ENCODE measurements around the gene MCEMP1. TPM values are rescaled to one million over a fixed set of nuclear protein-coding genes. Genes with fewer than 3 reads are reported as not detected.
"Not testable (repeated sequence)": the region's sequence is repeated elsewhere in the genome, so short reads cannot be mapped to it uniquely, and the experiment has no call there.

MCEMP1 gene
- total RNA-seq, 1 experiment from 2014 or later = 0.44 TPM

DNA sequence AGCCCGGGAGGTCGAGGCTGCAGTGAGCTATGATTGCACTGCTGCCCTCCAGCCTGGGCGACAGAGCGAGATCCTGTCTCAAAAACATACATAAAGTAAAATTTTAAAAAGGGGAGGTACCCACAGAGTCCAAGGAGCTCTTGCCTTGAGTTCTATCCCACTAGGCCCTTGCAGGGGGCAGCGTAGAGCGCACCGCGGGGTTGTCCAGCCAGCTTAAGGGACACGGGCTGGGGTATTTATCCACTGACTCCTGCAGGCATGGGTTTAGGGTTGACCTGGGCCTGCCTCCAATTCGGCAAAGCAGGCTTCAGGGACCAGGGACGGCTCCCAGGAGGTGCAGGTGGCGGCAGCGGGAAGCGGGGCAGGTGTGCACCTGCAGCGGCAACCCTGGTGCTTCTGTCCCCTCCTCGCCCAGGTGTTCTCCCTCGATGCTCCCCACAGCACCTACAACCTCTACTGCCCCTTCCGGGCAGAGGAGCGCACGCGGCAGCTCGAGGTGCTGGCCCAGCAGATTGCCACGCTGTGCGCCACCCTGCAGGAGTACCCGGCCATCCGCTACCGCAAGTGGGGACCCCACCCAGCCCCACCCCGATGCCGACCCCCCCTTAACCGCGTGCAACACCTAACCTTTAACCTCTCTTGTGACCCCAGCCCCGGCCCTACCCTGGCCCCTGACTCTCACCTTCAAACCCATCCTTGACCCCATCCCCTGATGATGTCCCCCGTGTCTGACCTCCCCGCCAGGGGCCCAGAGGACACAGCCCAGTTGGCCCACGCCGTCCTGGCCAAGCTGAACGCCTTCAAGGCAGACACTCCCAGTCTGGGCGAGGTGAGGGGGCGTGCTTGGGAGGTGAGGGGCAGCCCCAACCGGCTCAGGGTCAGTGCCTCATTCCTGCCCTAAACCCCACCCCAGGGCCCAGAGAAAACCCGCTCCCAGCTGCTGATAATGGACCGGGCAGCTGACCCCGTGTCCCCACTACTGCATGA is 35.3 kb upstream of the MCEMP1 start:
- DNase-seq (ENCODE audit: unreplicated experiment) = no peak
- peaks cover 5% of the 10 kb centered on the region for H3K4me1 Mint-ChIP-seq (ENCODE audit: insufficient read depth, unreplicated experiment)
- BruUV-seq (replicated peaks) = no TSS peak
- no peak overlapping the region for H3K4me3 Mint-ChIP-seq (ENCODE audit: unreplicated experiment)
- H3K36me3 Mint-ChIP-seq (ENCODE audit: insufficient read depth, unreplicated experiment) = peaks cover 12% of the 10 kb centered on the region
- H3K9me3 Mint-ChIP-seq (ENCODE audit: unreplicated experiment) = no peaks in the 10 kb centered on the region
- ChIA-PET CTCF (interaction anchor here (0.5 to 2.0 kb wide), 5 partner anchors 9 to 39 kb away, joined by 3 to 11 read pairs (median 4); partner anchors contain the start of gene TRAPPC5), POLR2A (no interaction called here)
- no peaks in the 10 kb centered on the region for H3K27me3 Mint-ChIP-seq (ENCODE audit: insufficient read depth, unreplicated experiment)
- no peak overlapping the region for H3K27ac Mint-ChIP-seq (ENCODE audit: low read depth, unreplicated experiment)
- intact Hi-C loops (cut with micrococcal nuclease) = no loop called here
- TF ChIP-seq CTCF (IDR thresholded peaks at IDR 0.05; ENCODE audit: unreplicated experiment) = no peak

DNA sequence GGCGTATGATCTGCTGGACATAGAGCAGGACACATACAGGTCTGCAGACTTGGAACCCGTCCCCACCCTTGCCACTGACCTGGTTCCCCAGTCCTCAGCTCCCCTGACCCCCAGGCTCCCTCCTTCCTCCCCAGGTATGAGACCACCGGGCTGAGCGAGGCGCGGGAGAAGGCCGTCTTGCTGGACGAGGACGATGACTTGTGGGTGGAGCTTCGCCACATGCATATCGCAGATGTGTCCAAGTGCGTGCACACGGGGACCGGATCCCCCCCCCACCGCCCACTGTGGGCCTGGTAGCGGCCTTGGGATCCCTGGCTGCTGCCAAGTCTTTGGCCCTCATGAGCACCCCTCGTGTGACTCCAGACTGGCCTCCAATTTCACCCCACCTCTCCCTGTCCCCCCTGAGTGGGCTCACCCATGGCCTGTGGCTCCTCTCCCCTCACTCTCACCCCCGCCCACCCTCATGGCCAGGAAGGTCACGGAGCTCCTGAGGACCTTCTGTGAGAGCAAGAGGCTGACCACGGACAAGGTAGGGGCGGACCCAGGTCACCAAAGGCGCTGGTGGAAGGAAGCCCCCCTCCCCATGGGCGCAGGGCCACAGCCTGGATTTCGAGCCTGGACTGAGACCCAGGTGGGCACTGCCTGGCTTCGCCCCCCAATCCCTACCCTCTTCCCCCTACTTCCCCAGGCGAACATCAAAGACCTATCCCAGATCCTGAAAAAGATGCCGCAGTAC is 34.4 kb upstream of the MCEMP1 start:
- intact Hi-C loops (cut with micrococcal nuclease) = no loop called here
- H3K4me1 Mint-ChIP-seq (ENCODE audit: insufficient read depth, unreplicated experiment) = peaks cover 5% of the 10 kb centered on the region
- no peak overlapping the region for H3K27ac Mint-ChIP-seq (ENCODE audit: low read depth, unreplicated experiment)
- BruUV-seq (replicated peaks) = no TSS peak
- no peaks in the 10 kb centered on the region for H3K9me3 Mint-ChIP-seq (ENCODE audit: unreplicated experiment)
- no peak for TF ChIP-seq CTCF (IDR thresholded peaks at IDR 0.05; ENCODE audit: unreplicated experiment)
- ChIA-PET POLR2A (no interaction called here), CTCF (interaction anchor here (0.5 to 2.0 kb wide), 3 partner anchors 8 to 38 kb away, joined by 3 to 11 read pairs (median 4); partner anchors contain the start of gene TRAPPC5)
- H3K27me3 Mint-ChIP-seq (ENCODE audit: insufficient read depth, unreplicated experiment) = no peaks in the 10 kb centered on the region
- peaks cover 15% of the 10 kb centered on the region for H3K36me3 Mint-ChIP-seq (ENCODE audit: insufficient read depth, unreplicated experiment)
- no peak overlapping the region for H3K4me3 Mint-ChIP-seq (ENCODE audit: unreplicated experiment)
- DNase-seq (ENCODE audit: unreplicated experiment) = no peak

DNA sequence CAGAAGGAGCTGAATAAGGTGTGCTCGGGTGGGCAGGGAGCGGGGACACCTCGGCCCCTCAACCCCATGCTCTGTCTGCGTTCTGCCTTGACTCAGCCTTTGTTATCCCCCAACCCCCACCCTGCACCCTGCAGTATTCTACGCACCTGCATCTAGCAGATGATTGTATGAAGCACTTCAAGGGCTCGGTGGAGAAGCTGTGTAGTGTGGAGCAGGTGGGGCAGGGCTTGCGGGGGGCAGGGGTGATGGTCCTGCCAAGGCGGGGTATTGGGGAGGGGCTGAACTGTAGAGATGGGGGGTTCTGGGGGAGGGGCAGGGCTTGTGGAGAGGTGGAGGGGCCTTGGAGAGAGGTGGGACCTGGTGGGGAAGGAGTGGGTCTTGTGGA is 33.9 kb upstream of the MCEMP1 start:
- no peak overlapping the region for H3K27ac Mint-ChIP-seq (ENCODE audit: low read depth, unreplicated experiment)
- H3K9me3 Mint-ChIP-seq (ENCODE audit: unreplicated experiment) = no peaks in the 10 kb centered on the region
- H3K27me3 Mint-ChIP-seq (ENCODE audit: insufficient read depth, unreplicated experiment) = no peaks in the 10 kb centered on the region

DNA sequence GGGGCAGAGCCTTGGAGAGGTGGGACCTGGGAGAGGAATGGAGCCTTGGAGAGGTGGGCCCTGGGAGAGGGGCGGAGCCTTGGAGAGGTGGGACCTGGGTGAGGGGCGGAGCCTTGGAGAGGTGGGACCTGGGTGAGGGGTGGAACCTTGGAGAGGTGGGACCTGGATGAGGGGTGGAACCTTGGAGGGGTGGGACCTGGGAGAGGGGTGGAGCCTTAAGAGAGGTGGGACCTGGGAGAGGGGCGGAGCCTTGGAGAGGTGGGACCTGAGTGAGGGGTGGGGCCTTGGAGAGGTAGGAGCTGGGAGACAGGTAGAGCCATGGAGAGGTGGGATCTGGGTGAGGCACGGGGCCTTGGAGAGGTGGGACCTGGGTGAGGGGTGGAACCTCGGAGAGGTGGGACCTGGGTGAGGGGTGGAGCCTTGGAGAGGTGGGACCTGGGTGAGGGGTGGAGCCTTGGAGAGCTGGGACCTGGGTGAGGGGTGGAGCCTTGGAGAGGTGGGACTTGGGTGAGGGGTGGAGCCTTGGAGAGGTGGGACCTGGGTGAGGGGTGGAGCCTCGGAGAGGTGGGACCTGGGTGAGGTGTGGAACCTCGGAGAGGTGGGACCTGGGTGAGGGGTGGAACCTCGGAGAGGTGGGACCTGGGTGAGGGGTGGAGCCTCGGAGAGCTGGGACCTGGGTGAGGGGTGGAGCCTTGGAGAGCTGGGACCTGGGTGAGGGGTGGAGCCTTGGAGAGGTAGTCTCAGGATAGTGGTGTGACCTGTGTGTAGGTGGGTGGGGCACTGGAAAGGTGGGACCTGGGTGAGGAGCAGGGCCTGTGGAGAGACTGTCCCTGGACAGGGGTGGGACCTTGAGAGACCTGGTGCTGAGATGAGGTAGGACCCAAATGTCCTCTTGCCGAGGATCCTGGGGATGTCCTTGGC is 33.0 kb upstream of the MCEMP1 start:
- CTCF ChIA-PET = interaction anchor here (0.6 kb wide), 1 partner anchor 9 kb away, joined by 5 read pairs; no protein-coding TSS in a partner anchor
- intact Hi-C loops (cut with micrococcal nuclease); H3K27me3 Mint-ChIP-seq (ENCODE audit: insufficient read depth, unreplicated experiment); H3K27ac Mint-ChIP-seq (ENCODE audit: low read depth, unreplicated experiment); BruUV-seq (replicated peaks); H3K4me1 Mint-ChIP-seq (ENCODE audit: insufficient read depth, unreplicated experiment); H3K4me3 Mint-ChIP-seq (ENCODE audit: unreplicated experiment); H3K9me3 Mint-ChIP-seq (ENCODE audit: unreplicated experiment): not testable (repeated sequence)
- POLR2A ChIA-PET = interaction anchor here (1.1 kb wide), 1 partner anchor 25 kb away, joined by 3 read pairs; the partner anchor contains the start of gene RETN
- peak; percentile 43 for DNase-seq (ENCODE audit: unreplicated experiment)
- peaks cover 20% of the 10 kb centered on the region for H3K36me3 Mint-ChIP-seq (ENCODE audit: insufficient read depth, unreplicated experiment)

More for the DNA sequence above, 33.9 kb upstream of the MCEMP1 start:
- POLR2A ChIA-PET = no interaction called here
- intact Hi-C loops (cut with micrococcal nuclease) = no loop called here
- H3K4me3 Mint-ChIP-seq (ENCODE audit: unreplicated experiment) = no peak overlapping the region
- no TSS peak for BruUV-seq (replicated peaks)
- CTCF ChIA-PET = interaction anchor here (1.6 kb wide), 1 partner anchor 9 kb away, joined by 4 read pairs; no protein-coding TSS in a partner anchor
- peaks cover 5% of the 10 kb centered on the region for H3K4me1 Mint-ChIP-seq (ENCODE audit: insufficient read depth, unreplicated experiment)
- no peak for TF ChIP-seq CTCF (IDR thresholded peaks at IDR 0.05; ENCODE audit: unreplicated experiment)
- peaks cover 19% of the 10 kb centered on the region for H3K36me3 Mint-ChIP-seq (ENCODE audit: insufficient read depth, unreplicated experiment)
- DNase-seq (ENCODE audit: unreplicated experiment) = no peak

Data from MCF 10A (cell line).